Heart left ventricle (tissue), 16 donors: Measurements from ENCODE around the gene TALDO1. TPM values are rescaled to one million over a fixed set of nuclear protein-coding genes. Genes with fewer than 3 reads are reported as not detected.

Experiments
- ATAC-seq, 4 donors: fragments of 200-7000 bp; cut with Tn5 transposase; one replicate each; pipeline ENCODE4 v1.9.1; 2020 to 2022; ENCODE audit warnings: moderate library complexity in 4 of 4, mild to moderate bottlenecking in 3 of 4, moderate number of reproducible peaks in 1 of 4
- DNase-seq, 5 donors: peaks; one replicate each; pipeline ENCODE4 v3.0.0-alpha.2; 2020
- H3K27ac ChIP-seq, 12 donors: fragments of 200-600 bp; sonication (generic) in 4 of 12; one replicate each; pipeline versions ENCODE4 v1.5.0 to v1.8.0; 2016 to 2022; ENCODE audit warnings: mild to moderate bottlenecking in 2 of 12
- H3K27me3 ChIP-seq, 9 donors: fragments of 200-600 bp; sonication (generic) in 2 of 9; one replicate each; pipeline versions ENCODE4 v1.5.1 to v1.8.0; 2016 to 2022; ENCODE audit warnings: mild to moderate bottlenecking in 3 of 9
- H3K36me3 ChIP-seq, 9 donors: fragments of 200-600 bp; sonication (generic) in 2 of 9; one replicate each; pipeline versions ENCODE4 v1.5.0 to v1.8.0; 2018 to 2022; ENCODE audit warnings: mild to moderate bottlenecking in 2 of 9
- H3K4me1 ChIP-seq, 12 donors: fragments of 200-600 bp; sonication (generic) in 4 of 12; one replicate each; pipeline versions ENCODE4 v1.5.0 to v1.8.0; 2016 to 2022; ENCODE audit warnings: mild to moderate bottlenecking in 3 of 12
- H3K4me3 ChIP-seq, 12 donors: fragments of 200-600 bp; sonication (generic) in 4 of 12; one replicate each; pipeline versions ENCODE4 v1.5.0 to v1.8.0; 2017 to 2022; ENCODE audit warnings: mild to moderate bottlenecking in 9 of 12, moderate library complexity in 4 of 12
- H3K9me3 ChIP-seq, 12 donors: fragments of 200-600 bp; sonication (generic) in 4 of 12; one replicate each; pipeline versions ENCODE4 v1.5.0 to v1.8.0; 2016 to 2022; ENCODE audit warnings: mild to moderate bottlenecking in 1 of 12
- CTCF ChIP-seq, 12 donors: fragments of 200-600 bp; sonication (generic) in 4 of 12; IDR thresholded peaks; one replicate each; pipeline versions ENCODE4 v1.5.0 to v1.8.0; 2018 to 2022; ENCODE audit warnings: antibody characterized with exemption in 12 of 12, mild to moderate bottlenecking in 5 of 12
- POLR2A ChIP-seq, 2 donors: fragments of 450-650 bp; IDR thresholded peaks; one replicate each; pipeline ENCODE4 v1.6.1; 2017; ENCODE audit warnings: antibody characterized with exemption in 2 of 2, mild to moderate bottlenecking in 2 of 2, moderate library complexity in 2 of 2
- WGBS, 4 donors: extraction: QIAGEN DNeasy Blood & Tissue Kit in 2 of 4; methylation state at CpG; one replicate each; pipeline versions ENCODE4 v1.1.5 to v1.1.7; 2013 to 2018; 5-methylcytosine and 5-hydroxymethylcytosine counted together
- intact Hi-C, 10 donors: fragments of 100-400 bp; cut with DNase I; formaldehyde crosslinking; loops; one replicate each; pipeline versions ENCODE4 v1.11.1 to v1.14.2; 2022
- polyA plus RNA-seq, 2 donors: library from polyadenylated mRNA; stranded (reverse); fragments of 200-250 nt; gene quantifications; one replicate each; pipeline ENCODE4 v1.2.3, GENCODE V29; 2013
- total RNA-seq, 9 donors: library from RNA; depleted of rRNA in 2 of 9; stranded (reverse); fragments of >200 nt in 2 of 9; fragmentation: NEBNext Ultra II Directional in 3 of 9; extraction: Animal tissue kit (Norgen Biotek cat#: 25700) in 3 of 9; gene quantifications; one replicate each; pipeline versions ENCODE4 v1.1.0 to v1.2.4, GENCODE V29; 2016 to 2023
- donor health status: ischemic (EF 13 %, LVEDD 7.1; RV severe dilation, severe dysfunction).
- donor health status: healthy with polysubstance abuse.
- donor health status: DM: no; HTN: yes; CAD: no.
- donor health status: DM: no; HTN: no; CAD: no.
- donor health status: ischemic (EF 25% LVEDD 6.9; RV normal size, moderate dysfunction).
- donor health status: ischemic (EF 25% LVEDD 5.7; RV mildly dilated, moderate dysfunction).
- donor health status: healthy.
- donor health status: DM: yes; HTN: yes; CAD: no.
- donor health status: ischemic (EF 35%, LVEDD 5.7; RV mildly dilated, moderate dysfunction).
- donor health status: nonischemic (EF 11% LVEDD 7.7; RV severe dilation, severe dysfunction).
- donor health status: DM: yes; HTN: yes; CAD: no.
- donor health status: PGD.
- donor health status: ischemic (EF 29% LVEDD 5.4; RV normal size, mild dysfunction).
- donor health status: nonischemic (EF 23%, LVEDD 6.1; RV moderate dilation, normal function).

Gene TALDO1
- total and polyA plus RNA-seq, 11 donors, result 66.9 to 145 (median 105) TPM

- intact Hi-C loops, result loop anchor here in 1 of 10 donors (10.0 kb wide), 1 partner anchor 58 kb away; no protein-coding TSS in a partner anchor
- Histone ChIP-seq H3K4me1 (peaks cover 6 to 39% (median 21%) of the 10 kb centered on the region in 12 donors), H3K4me3 (no peak overlapping the region), H3K27ac (no peak overlapping the region), H3K9me3 (no peaks in the 10 kb centered on the region), H3K27me3 (peaks cover 0 to 22% (median 7%) of the 10 kb centered on the region in 9 donors), H3K36me3 (peaks cover 0 to 30% (median 0%) of the 10 kb centered on the region in 9 donors)
- DNase-seq (no peak), ATAC-seq (no peak)
- 95 to 96% (median 95%) methylated on average over 8 to 15 of the region's 15 CpGs for WGBS, 4 donors
- TF ChIP-seq CTCF (IDR thresholded peaks at IDR 0.05), result no peak
- no peak for TF ChIP-seq POLR2A (IDR thresholded peaks at IDR 0.05)
Observed at GRCh38 chr11:792535-792821, 45.2 kb downstream of the TALDO1 start.

- Histone ChIP-seq H3K9me3 (no peaks in the 10 kb centered on the region), H3K4me3 (no peak overlapping the region), H3K4me1 (peaks cover 6 to 43% (median 22%) of the 10 kb centered on the region in 12 donors), H3K27me3 (peaks cover 0 to 22% (median 7%) of the 10 kb centered on the region in 9 donors), H3K27ac (no peak overlapping the region), H3K36me3 (peaks cover 0 to 30% (median 0%) of the 10 kb centered on the region in 9 donors)
- ATAC-seq (no peak), DNase-seq (no peak)
- no peak for TF ChIP-seq POLR2A (IDR thresholded peaks at IDR 0.05)
- TF ChIP-seq CTCF (IDR thresholded peaks at IDR 0.05), result no peak
- intact Hi-C loops, result loop anchor here in 1 of 10 donors (10.0 kb wide), 1 partner anchor 58 kb away; no protein-coding TSS in a partner anchor
- 94 to 100% (median 94%) methylated on average over 5 to 13 of the region's 13 CpGs for WGBS, 4 donors
Observed at GRCh38 chr11:792873-793272, 45.6 kb downstream of the TALDO1 start.

GRCh38 chr11:793556-793955, 46.3 kb downstream of the TALDO1 start:
- ATAC-seq (no peak), DNase-seq (no peak)
- Histone ChIP-seq H3K4me1 (peaks cover 6 to 49% (median 26%) of the 10 kb centered on the region in 12 donors), H3K4me3 (no peak overlapping the region), H3K27me3 (peaks cover 0 to 17% (median 7%) of the 10 kb centered on the region in 9 donors), H3K27ac (no peak overlapping the region), H3K9me3 (no peaks in the 10 kb centered on the region), H3K36me3 (peaks cover 0 to 30% (median 0%) of the 10 kb centered on the region in 9 donors)
- 88 to 93% (median 88%) methylated on average over 4 to 7 of the region's 7 CpGs for WGBS, 4 donors
- TF ChIP-seq POLR2A (IDR thresholded peaks at IDR 0.05) (no peak), CTCF (IDR thresholded peaks at IDR 0.05) (no peak)
- intact Hi-C loops, result loop anchor here in 1 of 10 donors (10.0 kb wide), 1 partner anchor 59 kb away; no protein-coding TSS in a partner anchor

GRCh38 chr11:794013-794765, 46.9 kb downstream of the TALDO1 start:
- peaks cover 0 to 32% (median 0%) of the 10 kb centered on the region in 9 donors for H3K36me3 ChIP-seq
- peaks cover 6 to 49% (median 26%) of the 10 kb centered on the region in 12 donors for H3K4me1 ChIP-seq
- DNase-seq (no peak), ATAC-seq (no peak)
- 88 to 95% (median 92%) methylated on average over 18 to 31 of the region's 31 CpGs for WGBS, 4 donors
- H3K4me3 ChIP-seq, result no peak overlapping the region
- intact Hi-C loops, result loop anchor here in 1 of 10 donors (10.0 kb wide), 1 partner anchor 59 kb away; no protein-coding TSS in a partner anchor
- no peak overlapping the region for H3K27ac ChIP-seq
- no peaks in the 10 kb centered on the region for H3K9me3 ChIP-seq
- TF ChIP-seq CTCF (IDR thresholded peaks at IDR 0.05), result no peak
- TF ChIP-seq POLR2A (IDR thresholded peaks at IDR 0.05), result no peak
- H3K27me3 ChIP-seq, result peaks cover 0 to 13% (median 6%) of the 10 kb centered on the region in 9 donors
